OCI-LY1 (cell line): ENCODE results near the gene CLBA1.

ENCODE experiments used
- H2AFZ ChIP-seq: fragments of 200-600 bp; sonication (generic), shearing (Covaris generic); 2 replicates; pipeline ENCODE4 v1.6.0; 2014; ENCODE audit warnings: antibody characterized with exemption, mild to moderate bottlenecking, low read length
- H3F3A ChIP-seq: fragments of 200-600 bp; sonication (generic), shearing (Covaris generic); 2 replicates; pipeline ENCODE4 v1.6.0; 2014; ENCODE audit warnings: mild to moderate bottlenecking, antibody characterized with exemption, low read length, moderate library complexity; ENCODE audit not compliant: insufficient read depth
- H3K27ac ChIP-seq: fragments of 200-600 bp; sonication (generic); 2 replicates; pipeline ENCODE4 v1.5.1; 2014; ENCODE audit warnings: low read length, mixed run types, mild to moderate bottlenecking, low read depth; ENCODE audit not compliant: poor library complexity, severe bottlenecking
- H3K27me3 ChIP-seq: fragments of 200-600 bp; sonication (generic); 2 replicates; pipeline ENCODE4 v1.6.0; 2014; ENCODE audit warnings: antibody characterized with exemption, mild to moderate bottlenecking, low read length, moderate library complexity; ENCODE audit not compliant: insufficient read depth
- H3K36me3 ChIP-seq: fragments of 200-600 bp; sonication (generic); 2 replicates; pipeline ENCODE4 v1.6.1; 2014; ENCODE audit warnings: mild to moderate bottlenecking, antibody characterized with exemption, low read length, moderate library complexity, mixed read lengths; ENCODE audit not compliant: insufficient read depth
- H3K4me1 ChIP-seq: fragments of 200-600 bp; sonication (generic); 2 replicates; pipeline ENCODE4 v1.5.1; 2014; ENCODE audit warnings: mild to moderate bottlenecking, low read length, moderate library complexity; ENCODE audit not compliant: insufficient read depth, severe bottlenecking
- H3K4me2 ChIP-seq: fragments of 200-600 bp; sonication (generic), shearing (Covaris generic); 2 replicates; pipeline ENCODE4 v1.6.1; 2014; ENCODE audit warnings: low read length
- H3K4me3 ChIP-seq: fragments of 200-600 bp; sonication (generic); 2 replicates; pipeline ENCODE4 v1.5.1; 2014; ENCODE audit warnings: low read length, low read depth, mild to moderate bottlenecking, mixed read lengths; ENCODE audit not compliant: poor library complexity, severe bottlenecking
- H3K79me2 ChIP-seq: fragments of 200-600 bp; shearing (Covaris generic); 2 replicates; pipeline ENCODE4 v1.6.1; 2016; ENCODE audit warnings: mixed run types, low read length, mixed read lengths; ENCODE audit not compliant: insufficient read depth
- H3K9ac ChIP-seq: fragments of 200-600 bp; sonication (generic), shearing (Covaris generic); 2 replicates; pipeline ENCODE4 v1.6.1; 2014; ENCODE audit warnings: mild to moderate bottlenecking, low read length, mixed read lengths
- H3K9me2 ChIP-seq: fragments of 200-600 bp; sonication (generic), shearing (Covaris generic); 2 replicates; pipeline ENCODE4 v1.6.1; 2014; ENCODE audit warnings: low read depth, mild to moderate bottlenecking, low read length, mixed read lengths
- H3K9me3 ChIP-seq: fragments of 200-600 bp; shearing (Covaris generic); 2 replicates; pipeline ENCODE4 v1.6.1; 2014; ENCODE audit warnings: low read length, mixed read lengths
- H4K20me1 ChIP-seq: fragments of 200-600 bp; sonication (generic), shearing (Covaris generic); 2 replicates; pipeline ENCODE4 v1.6.0; 2016; ENCODE audit warnings: mild to moderate bottlenecking, low read length; ENCODE audit not compliant: insufficient read depth
- CTCF ChIP-seq: fragments of 200-600 bp; sonication (generic), shearing (Covaris generic); IDR thresholded peaks from 2 replicates; pipeline ENCODE4 v1.5.1; 2017; ENCODE audit warnings: mild to moderate bottlenecking, antibody characterized with exemption, low read length, moderate library complexity, mixed read lengths
- EZH2 ChIP-seq: fragments of 200-600 bp; sonication (generic), shearing (Covaris generic); IDR thresholded peaks from 2 replicates; pipeline ENCODE4 v1.8.0; 2017; ENCODE audit warnings: borderline replicate concordance, mixed run types, mild to moderate bottlenecking, antibody characterized with exemption, low read length, moderate library complexity, mixed read lengths

Gene CLBA1

GRCh38 chr14:104985675-104986486 lies at the start of gene CLBA1:
Gene CLBA1 (plus strand): TSS chr14:104985788. CDS start chr14:104986432, 644 bp downstream.
- Histone ChIP-seq H3K4me1 (peaks cover 7% of the 10 kb centered on the region), H3K9me2 (no peaks in the 10 kb centered on the region), H4K20me1 (no peaks in the 10 kb centered on the region), H3K27ac (no peak within 1 kb of the TSS), H3K79me2 (no peaks in the 10 kb centered on the region), H2AFZ (no peak within 1 kb of the TSS), H3K4me2 (peak within 1 kb of the TSS; percentile 78), H3K9me3 (no peaks in the 10 kb centered on the region), H3K36me3 (no peaks in the 10 kb centered on the region; the same call in 1 of the 2 replicates), H3K27me3 (0 out of 2 replicates have a peak, but pooled peaks cover 4% of the 10 kb centered on the region), H3F3A (no peaks in the 10 kb centered on the region), H3K4me3 (peak within 1 kb of the TSS; percentile 66), H3K9ac (peak within 1 kb of the TSS; percentile 63; the same call in 1 of the 2 replicates)
- no peak for TF ChIP-seq CTCF
- TF ChIP-seq EZH2 = no peak

- Histone ChIP-seq H3K27ac (no peak overlapping the region), H3K4me1 (no peaks in the 10 kb centered on the region), H3K9me2 (no peaks in the 10 kb centered on the region)
These were observed 49.6 kb upstream of the CLBA1 start for GRCh38 chr14:104935955-104936354.

GRCh38 chr14:104936361-104937155 lies 49.0 kb upstream of the CLBA1 start:
- Histone ChIP-seq H3K27ac (no peak overlapping the region), H3K4me3 (no peak overlapping the region), H2AFZ (no peak overlapping the region), H3K79me2 (no peaks in the 10 kb centered on the region), H3K27me3 (peaks cover 9% of the 10 kb centered on the region; the same call in 1 of the 2 replicates), H3K9me2 (no peaks in the 10 kb centered on the region), H3K4me1 (no peaks in the 10 kb centered on the region), H4K20me1 (no peaks in the 10 kb centered on the region), H3K9ac (no peak overlapping the region), H3K36me3 (no peaks in the 10 kb centered on the region), H3K4me2 (no peak overlapping the region), H3K9me3 (no peaks in the 10 kb centered on the region), H3F3A (no peaks in the 10 kb centered on the region)
- TF ChIP-seq EZH2 (no peak), CTCF (no peak)

More at GRCh38 chr14:104935955-104936354, 49.6 kb upstream of the CLBA1 start:
- Histone ChIP-seq H3K36me3 (no peaks in the 10 kb centered on the region), H3K9me3 (no peaks in the 10 kb centered on the region), H3F3A (no peaks in the 10 kb centered on the region), H3K4me3 (no peak overlapping the region), H4K20me1 (no peaks in the 10 kb centered on the region), H3K27me3 (peaks cover 9% of the 10 kb centered on the region; the same call in 1 of the 2 replicates), H3K4me2 (no peak overlapping the region), H2AFZ (no peak overlapping the region), H3K79me2 (no peaks in the 10 kb centered on the region), H3K9ac (no peak overlapping the region)
- TF ChIP-seq CTCF = no peak
- TF ChIP-seq EZH2 = no peak
